HG02678 (cell line): ENCODE results near the gene SCGN.

Experiments used
- ATAC-seq: cut with Tn5 transposase; IDR thresholded peaks from one replicate; pipeline ENCODE4 v1.9.1; 2021; ENCODE audit warnings: mild to moderate bottlenecking, moderate library complexity; ENCODE audit not compliant: unreplicated experiment

The SCGN gene, protein sequence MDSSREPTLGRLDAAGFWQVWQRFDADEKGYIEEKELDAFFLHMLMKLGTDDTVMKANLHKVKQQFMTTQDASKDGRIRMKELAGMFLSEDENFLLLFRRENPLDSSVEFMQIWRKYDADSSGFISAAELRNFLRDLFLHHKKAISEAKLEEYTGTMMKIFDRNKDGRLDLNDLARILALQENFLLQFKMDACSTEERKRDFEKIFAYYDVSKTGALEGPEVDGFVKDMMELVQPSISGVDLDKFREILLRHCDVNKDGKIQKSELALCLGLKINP

DNA sequence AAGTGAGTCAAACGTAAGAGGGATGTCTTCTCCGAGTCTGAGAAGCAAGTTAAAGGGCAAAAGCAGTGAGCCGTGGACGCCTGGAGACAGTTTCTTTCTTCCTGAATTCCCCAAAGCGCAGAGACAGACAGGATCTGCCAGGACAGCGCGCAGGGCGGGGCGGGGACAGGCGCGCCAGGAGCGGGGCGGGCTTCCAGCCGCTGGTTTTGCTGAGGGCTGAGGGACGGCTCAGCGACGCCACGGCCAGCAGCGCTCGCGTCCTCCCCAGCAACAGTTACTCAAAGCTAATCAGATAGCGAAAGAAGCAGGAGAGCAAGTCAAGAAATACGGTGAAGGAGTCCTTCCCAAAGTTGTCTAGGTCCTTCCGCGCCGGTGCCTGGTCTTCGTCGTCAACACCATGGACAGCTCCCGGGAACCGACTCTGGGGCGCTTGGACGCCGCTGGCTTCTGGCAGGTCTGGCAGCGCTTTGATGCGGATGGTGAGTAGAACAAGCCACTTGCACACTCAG lies at the start of gene SCGN:
SCGN (plus strand) TSS at position 209 of the 509 bp plus-strand sequence; CDS start at position 398, 189 bp downstream.
- no peak for ATAC-seq

DNA sequence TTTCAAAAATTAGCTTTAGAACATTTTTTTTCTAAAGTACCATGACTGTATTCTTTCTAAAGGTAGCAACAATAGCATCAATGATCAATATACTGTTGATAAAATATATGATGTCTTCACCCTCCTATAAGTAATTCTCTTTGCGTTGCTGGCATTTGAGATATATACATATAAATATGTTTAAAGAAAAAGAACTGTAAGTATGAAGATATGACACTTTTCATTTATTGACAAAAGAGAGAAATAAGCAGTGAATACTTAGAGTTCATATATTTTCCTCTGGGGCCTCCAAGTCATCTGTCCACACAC lies 49.4 kb upstream of the SCGN start:
- ATAC-seq = no peak

DNA sequence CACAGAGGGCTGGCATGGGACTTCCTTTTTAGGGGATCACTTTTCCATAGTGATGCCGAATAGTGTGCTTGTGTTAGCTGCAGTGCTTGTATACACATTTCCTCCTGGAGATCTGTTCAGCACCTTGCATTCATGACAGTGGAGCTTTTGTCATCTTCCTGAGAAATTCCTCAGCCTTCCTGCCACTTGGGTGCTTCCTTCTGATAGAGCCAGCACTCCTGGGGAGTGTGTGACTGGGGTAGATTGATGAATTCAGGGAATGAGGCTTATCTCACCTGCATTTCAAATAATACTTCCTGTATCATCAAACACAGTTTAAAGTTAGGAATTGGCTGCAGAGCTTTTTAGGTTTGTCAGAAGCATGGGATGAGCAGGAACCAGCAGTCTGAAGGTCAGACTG lies 48.8 kb upstream of the SCGN start:
- no peak for ATAC-seq

DNA sequence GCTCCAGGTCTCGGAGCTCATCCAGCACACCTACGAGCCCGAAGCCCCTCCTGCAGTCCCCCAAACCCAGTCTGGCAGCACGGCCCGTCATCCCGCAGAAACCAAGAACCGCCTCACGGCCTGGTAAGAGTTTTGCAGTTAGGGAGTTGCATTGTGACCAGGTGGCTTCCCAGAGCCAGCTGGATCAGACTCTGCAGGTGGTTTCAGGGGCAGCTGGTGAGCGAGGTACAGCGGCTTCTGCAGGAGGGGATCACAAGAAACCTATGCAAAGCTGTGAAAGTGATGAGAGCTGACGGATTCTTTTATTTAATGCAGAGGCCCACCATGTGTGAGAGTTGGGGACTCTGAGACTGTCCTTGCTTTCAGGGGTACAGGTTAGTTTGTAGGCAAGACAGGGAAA lies 45.9 kb upstream of the SCGN start:
- no peak for ATAC-seq

DNA sequence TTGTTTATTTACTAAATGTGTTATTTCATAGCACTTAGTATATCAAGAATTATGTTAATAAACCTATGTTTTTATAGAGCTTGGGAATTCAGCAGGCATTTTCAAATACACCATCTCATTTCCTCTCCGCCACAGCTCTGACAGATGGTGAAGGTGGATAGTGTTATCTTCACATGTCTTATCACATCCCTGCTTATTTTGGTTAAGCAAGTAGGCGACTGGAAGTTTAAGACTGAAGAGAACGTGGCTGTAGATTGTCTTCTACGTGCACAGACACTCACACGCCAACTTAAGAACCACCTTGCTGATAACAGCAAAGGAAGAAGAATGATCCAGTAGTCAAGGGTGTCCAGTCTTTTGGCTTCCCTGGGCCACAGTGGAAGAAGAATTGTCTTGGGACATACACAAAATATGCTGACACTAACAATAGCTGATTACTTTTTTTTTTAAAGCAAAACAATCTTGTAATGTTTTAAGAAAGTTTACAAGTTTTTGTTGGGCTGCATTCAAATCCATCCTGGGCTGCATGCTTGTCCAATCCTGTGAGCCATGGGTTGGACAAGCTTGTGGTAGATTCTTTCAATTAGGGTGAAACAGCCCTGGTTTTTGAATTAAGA lies 43.3 kb upstream of the SCGN start:
- no peak for ATAC-seq

DNA sequence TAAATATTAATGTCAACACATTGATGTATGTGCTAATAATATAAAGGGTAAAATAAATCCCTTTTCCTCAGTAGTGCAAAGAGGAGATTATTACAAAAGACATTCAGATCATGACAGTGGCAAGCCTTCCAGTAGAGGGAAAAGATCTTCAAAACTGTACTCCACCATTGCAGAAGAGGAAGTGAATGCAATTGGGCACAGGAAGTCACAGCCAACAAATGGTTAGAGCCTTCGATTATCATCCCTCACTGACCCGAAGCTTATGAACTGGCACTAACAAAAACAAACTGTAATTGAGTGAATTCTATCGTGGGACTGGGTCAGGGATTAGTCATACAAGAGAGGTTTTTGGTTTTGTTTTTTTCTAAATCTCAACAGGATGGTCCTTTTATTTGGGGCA lies 39.3 kb upstream of the SCGN start:
- no peak for ATAC-seq

DNA sequence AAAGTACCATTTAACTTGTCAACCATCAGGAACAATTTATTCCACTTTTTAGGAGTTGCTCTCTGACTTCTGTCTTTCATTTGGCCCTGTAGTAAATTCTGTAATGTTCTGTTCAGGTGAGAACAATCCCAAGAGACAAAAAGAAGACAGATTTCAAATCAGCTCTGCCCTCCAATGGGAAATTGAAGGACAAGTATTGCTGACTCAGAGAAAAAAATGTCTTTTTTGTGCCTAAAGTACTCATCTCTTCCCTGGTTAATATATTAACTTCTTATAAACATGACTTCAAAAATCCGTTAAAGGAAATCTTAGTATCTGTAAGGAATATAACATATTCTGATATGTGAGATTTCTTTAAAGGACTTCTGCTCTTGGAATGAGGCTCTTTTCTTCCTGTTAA lies 38.6 kb upstream of the SCGN start:
- no peak for ATAC-seq

GRCh38 chr6:25614052-25614451 lies 38.0 kb upstream of the SCGN start:
- no peak for ATAC-seq

DNA sequence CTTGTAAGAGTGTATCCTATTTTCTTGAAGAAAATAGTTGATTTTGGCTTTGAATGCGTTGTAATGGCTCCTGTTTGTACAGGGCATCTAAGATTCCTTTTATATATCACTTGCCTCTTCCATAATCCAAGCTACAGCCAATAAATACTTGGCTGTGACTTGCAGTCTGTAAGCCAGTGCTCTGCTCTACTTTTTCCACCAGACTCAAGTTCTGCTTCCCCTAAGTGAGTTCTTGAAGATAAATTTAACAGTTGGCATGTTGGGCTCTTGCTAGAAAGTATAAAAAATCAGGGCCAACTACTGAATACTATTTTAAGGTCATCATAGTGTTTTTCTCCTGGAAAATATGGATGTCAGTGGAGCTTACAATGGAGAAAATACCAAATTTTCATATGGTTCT lies 36.5 kb upstream of the SCGN start:
- no peak for ATAC-seq

DNA sequence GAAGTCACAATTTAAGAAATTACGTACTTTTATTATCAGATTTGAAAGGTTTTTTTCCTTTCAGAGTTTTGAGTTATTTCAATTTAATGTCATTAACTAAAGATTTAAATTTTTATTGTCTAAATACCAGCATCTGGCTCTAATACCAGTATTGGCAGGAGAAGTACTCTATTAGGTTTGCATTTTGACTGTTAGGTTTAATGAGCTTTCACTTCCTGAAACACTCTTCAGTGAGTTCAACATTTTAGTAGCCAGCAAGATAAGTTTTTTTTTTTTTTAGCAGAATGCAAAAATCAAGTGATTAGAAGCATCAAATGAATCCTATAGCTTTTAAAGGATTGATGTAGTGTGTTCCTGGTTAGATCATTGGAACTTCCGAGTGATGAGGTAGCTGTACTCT lies 34.0 kb upstream of the SCGN start:
- ATAC-seq = peak; percentile 42

DNA sequence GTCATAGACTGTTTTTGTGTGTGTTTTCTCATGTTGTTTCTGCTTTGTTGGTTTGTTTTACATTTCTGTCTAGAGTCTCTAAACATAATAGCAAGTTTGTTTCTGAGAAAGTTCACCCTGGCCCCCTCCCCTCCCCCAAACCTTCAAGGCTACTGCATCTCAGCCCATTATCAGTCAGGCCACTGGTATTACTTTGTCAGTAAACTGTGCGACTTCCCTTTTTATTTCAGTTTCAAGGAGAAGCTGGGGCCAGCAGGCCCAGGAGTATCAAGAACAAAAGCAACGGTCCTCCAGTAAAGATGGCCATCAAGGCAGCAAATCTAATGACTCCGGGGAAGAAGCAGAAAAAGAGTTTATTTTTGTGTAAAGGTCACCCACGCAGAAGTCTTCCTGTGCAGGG lies 32.8 kb upstream of the SCGN start:
- no peak for ATAC-seq

DNA sequence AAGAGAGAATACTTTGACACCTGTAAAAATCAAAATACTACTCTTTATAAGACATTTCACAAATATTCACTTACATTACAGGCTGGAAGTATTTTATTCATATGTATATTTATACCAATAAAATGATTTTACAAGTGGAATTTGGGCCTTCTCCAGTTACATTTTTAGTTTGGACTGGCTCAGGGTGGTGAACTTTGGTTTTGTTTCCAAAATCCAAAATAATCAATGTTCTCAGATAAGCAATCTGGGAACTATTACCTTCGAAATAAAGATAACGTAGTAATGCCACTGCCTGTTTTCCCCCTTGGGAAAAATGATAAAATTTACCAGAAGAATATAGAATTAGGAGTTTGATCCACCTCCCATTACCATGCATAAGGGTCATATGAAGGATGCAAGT lies 31.6 kb upstream of the SCGN start:
- ATAC-seq = no peak

DNA sequence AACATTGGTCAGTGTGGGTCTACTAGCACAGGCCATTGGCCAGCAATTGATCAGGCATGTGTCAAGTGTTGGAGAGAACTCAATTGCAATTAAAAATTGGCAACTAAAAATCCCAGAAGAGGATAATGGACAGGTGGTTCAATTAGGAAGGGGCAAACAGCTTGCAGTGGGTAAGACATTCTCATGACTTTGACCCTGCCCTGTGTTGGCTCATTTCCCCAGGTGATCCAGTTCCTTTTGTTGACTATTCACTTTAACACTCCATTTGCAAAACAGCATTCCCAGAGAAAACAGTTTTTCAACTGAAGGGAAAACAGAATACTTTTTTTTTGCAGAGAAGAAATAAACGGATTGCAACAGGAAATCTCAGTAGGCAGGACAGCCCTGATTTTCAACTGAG lies 28.9 kb upstream of the SCGN start:
- ATAC-seq = no peak

- no peak for ATAC-seq
Measured at GRCh38 chr6:25623879-25624278, 28.1 kb upstream of the SCGN start.

- no peak for ATAC-seq
Measured at GRCh38 chr6:25627001-25627400, 25.0 kb upstream of the SCGN start.

DNA sequence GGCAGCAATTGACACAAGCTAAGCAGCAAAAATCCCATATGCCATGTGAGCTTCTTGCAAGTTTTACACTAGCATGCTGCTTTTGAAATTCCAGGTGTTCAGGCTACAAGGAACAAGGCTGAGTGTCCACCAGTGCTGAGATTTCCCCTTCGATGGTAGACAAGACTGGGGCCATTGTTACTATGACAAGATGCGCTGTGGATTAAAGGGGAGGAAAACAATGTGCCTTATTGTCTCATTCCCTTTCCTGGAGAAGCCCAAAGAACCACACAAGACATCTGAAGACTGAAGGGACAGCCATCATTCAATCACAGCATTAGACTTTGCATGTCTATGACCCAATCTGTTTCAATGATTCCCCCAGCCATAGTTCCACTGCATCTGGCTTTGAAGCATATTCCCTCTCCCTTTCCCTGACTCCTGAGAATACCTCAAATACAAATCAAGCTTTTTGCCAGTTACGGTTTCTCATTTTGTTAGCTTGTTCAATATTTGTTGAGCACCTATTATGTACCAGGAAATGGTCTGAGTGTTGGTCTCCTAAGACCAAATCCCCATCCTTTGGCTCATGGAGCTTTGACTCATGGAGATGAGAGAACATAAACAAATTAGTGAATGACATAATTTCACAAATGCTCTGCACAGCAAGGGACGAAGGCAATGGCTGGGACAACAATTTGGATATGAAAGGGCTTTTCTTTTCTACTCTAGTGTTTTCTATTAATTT lies 23.4 kb upstream of the SCGN start:
- ATAC-seq = no peak

- ATAC-seq = no peak
Measured at GRCh38 chr6:25629198-25629576, 22.8 kb upstream of the SCGN start.

DNA sequence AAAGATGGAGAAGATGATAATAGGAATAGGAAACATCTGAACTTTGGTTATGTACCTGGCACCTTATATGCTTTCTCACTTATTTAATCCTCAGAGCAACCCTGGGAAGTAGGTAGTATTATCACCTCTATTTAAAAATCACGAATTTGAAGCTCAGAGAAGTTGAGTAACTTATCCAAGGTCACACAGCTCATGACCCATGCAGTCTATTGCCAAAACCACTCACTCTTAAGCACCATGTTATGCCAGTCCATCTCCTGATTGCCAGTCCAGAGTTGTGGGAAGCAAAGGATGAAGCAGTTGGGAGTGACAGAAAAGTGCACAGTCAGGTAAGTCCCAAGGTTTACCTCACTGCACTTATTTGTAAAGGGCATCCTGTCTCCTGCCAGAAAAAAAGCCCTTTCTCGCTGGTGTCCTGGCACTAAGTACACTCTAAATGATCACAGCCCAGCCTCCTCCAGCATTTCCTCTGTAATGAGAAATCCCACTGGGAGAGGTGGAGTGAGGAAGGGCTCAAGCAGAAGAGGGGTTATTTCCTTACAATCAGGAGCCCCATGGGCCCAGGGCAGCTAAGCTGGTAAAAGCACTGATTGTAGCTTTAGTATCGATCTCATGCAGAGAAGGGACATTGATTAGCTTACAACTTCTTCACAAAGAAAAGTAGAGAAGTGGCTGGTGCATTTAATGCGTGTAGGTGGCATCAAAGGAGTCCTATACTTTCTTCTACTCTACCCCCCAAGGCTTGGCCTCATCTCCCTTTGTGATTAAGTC lies 21.3 kb upstream of the SCGN start:
- no peak for ATAC-seq

DNA sequence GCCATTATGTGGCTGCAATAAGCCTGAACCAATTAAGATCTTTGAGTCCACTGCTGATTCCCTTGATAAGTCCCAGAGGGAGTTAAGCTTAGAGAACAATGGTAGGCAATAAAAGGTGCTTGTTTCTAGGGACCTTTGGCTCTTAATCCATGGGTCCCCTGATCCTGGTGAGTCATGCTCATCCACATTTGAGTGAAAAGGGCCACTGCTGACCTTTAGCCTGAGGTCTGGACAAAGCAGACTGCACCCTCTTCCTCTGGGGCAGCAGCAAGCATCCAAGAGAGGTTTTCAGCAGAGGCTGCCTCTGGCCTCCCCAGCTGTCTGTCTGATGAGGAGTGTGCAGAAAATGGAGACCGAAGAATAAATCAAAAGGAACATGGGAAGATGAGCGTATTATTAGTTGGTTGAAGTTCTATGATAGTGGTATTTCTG lies 16.1 kb upstream of the SCGN start:
- no peak for ATAC-seq

DNA sequence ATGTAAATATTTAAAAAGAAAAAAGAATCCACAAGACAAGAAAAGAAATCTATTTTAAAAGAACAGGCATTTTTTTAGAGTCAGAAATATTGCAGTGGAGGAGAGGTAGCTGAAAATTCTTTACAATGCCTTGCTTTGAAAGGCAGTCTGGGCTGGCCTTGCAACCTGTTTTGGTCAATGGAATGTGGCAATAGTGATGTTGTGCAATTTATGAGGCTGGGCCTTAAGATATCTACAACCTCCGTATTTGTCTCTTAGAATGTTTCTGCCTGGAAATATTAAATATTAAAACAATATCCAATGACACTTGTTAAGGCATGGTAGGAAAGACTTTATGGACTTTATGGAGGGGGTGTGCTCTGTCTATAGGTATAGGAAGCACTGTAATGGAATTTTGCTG lies 14.8 kb upstream of the SCGN start:
- no peak for ATAC-seq

GRCh38 chr6:25637960-25638434 lies 14.0 kb upstream of the SCGN start:
- ATAC-seq = no peak
